Suprapubic skin (tissue), 4 donors: Measurements from ENCODE around the gene GPN2.

Experiments used
- EP300 ChIP-seq: sonication (generic); formaldehyde crosslinking; IDR thresholded peaks from one replicate; pipeline ENCODE4 v1.6.1; 2017; ENCODE audit warnings: antibody characterized with exemption
- POLR2AphosphoS5 ChIP-seq, 3 donors: sonication (generic); formaldehyde crosslinking; IDR thresholded peaks; one replicate each; pipeline ENCODE4 v1.6.1; 2017; ENCODE audit warnings: antibody characterized with exemption in 3 of 3
- TF ChIP-seq, protein P1 (sequence below), 2 donors: fragments of 200-600 bp in 1 of 2; fragments of 450-650 bp in 1 of 2; sonication (generic) in 1 of 2; IDR thresholded peaks; one replicate each; pipeline ENCODE4 v1.5.1; 2016 to 2019; ENCODE audit warnings: antibody characterized with exemption in 2 of 2, mild to moderate bottlenecking in 1 of 2, moderate library complexity in 1 of 2

DNA sequence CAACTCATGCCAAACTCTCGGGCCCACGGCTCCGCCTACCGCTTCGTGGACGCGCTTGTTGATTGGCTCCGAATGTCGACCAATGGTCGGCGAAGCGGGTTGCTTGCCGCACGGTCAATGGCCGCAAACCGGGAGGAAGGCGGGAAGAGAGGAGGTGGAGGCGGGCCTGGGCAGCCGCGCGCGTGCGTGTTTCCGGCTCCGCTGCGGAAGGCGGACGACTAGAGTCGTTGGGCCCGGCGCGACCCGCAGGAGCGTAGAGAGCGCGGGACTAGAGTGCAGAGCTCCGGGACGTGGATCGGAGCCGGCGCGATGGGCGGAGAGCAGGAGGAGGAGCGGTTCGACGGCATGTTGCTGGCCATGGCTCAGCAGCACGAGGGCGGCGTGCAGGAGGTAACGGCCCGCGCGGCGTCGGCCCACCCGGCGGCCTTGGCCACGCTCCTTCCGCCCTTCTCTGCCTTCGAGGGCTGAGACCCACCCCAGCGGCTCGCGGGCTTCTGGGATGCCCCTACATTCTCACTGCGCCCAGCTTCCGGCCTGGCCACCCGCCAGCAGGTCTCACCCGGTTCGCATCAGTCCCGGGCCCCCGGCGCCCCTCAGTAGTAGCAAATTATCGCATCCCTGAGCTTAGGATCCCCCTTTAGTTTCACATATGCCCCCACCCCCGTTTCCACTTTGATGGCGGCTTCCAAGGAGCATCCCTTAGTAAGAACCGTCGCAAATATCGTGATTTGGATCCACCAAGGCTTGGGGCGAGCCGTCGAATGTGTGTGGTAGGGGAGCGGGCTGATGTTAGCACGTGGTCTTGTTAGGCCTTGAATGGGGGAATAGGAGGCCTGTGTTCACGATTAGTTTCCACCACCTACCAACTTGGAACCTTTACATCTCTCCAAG is 31.7 kb upstream of the GPN2 start, which contains the start of gene NUDC:
- peak; percentile 82 to 91 (median 91) for TF ChIP-seq POLR2AphosphoS5 (IDR thresholded peaks at IDR 0.05)
- TF ChIP-seq EP300 = no peak
- TF ChIP-seq, protein P1, sequence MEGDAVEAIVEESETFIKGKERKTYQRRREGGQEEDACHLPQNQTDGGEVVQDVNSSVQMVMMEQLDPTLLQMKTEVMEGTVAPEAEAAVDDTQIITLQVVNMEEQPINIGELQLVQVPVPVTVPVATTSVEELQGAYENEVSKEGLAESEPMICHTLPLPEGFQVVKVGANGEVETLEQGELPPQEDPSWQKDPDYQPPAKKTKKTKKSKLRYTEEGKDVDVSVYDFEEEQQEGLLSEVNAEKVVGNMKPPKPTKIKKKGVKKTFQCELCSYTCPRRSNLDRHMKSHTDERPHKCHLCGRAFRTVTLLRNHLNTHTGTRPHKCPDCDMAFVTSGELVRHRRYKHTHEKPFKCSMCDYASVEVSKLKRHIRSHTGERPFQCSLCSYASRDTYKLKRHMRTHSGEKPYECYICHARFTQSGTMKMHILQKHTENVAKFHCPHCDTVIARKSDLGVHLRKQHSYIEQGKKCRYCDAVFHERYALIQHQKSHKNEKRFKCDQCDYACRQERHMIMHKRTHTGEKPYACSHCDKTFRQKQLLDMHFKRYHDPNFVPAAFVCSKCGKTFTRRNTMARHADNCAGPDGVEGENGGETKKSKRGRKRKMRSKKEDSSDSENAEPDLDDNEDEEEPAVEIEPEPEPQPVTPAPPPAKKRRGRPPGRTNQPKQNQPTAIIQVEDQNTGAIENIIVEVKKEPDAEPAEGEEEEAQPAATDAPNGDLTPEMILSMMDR (IDR thresholded peaks at IDR 0.05) = no peak
